Chondrocyte (in vitro differentiated cells): Measurements from ENCODE around the gene USH2A. TPM values are rescaled to one million over a fixed set of nuclear protein-coding genes. Genes with fewer than 3 reads are reported as not detected.

Experiments used
- DNase-seq: peaks from one replicate; pipeline ENCODE4 v3.0.0; 2021; ENCODE audit warnings: mixed read lengths, low spot score
- H3K27ac Mint-ChIP-seq: one replicate; pipeline ENCODE4 v1.8.0; 2021; ENCODE audit warnings: mild to moderate bottlenecking, moderate library complexity, mixed read lengths; ENCODE audit not compliant: unreplicated experiment
- H3K27me3 Mint-ChIP-seq: 2 replicates; pipeline ENCODE4 v1.8.0; 2021; ENCODE audit warnings: low read depth, mixed read lengths
- H3K36me3 Mint-ChIP-seq: 2 replicates; pipeline ENCODE4 v1.8.0; 2021; ENCODE audit warnings: low read depth, mixed read lengths
- H3K4me1 Mint-ChIP-seq: 2 replicates; pipeline ENCODE4 v1.8.0; 2021; ENCODE audit warnings: low read depth, mild to moderate bottlenecking, mixed read lengths
- H3K4me3 Mint-ChIP-seq: one replicate; pipeline ENCODE4 v1.8.0; 2021; ENCODE audit warnings: mild to moderate bottlenecking, moderate library complexity, mixed read lengths; ENCODE audit not compliant: unreplicated experiment
- H3K9me3 Mint-ChIP-seq: 2 replicates; pipeline ENCODE4 v1.8.0; 2021; ENCODE audit warnings: low read depth, mixed read lengths
- CTCF ChIP-seq: fragments of 200-600 bp; sonication (generic); IDR thresholded peaks from 2 replicates; pipeline ENCODE4 v1.5.0; 2021; ENCODE audit warnings: antibody characterized with exemption, mild to moderate bottlenecking, moderate library complexity
- total RNA-seq: library from RNA; stranded (reverse); gene quantifications from 3 replicates; pipeline ENCODE4 v1.2.1, GENCODE V29; 2021

Gene USH2A
- total RNA-seq, 1 donor from 2014 or later = not detected

- Mint-ChIP-seq H3K4me1 (no peaks in the 10 kb centered on the region), H3K9me3 (no peaks in the 10 kb centered on the region), H3K27ac (no peak overlapping the region), H3K36me3 (no peaks in the 10 kb centered on the region), H3K27me3 (peaks cover 14% of the 10 kb centered on the region), H3K4me3 (no peak overlapping the region)
- no peak for DNase-seq
- no peak for TF ChIP-seq CTCF
These were observed 636.3 kb downstream of the USH2A start for GRCh38 chr1:215786997-215787396.

- H3K4me1 Mint-ChIP-seq = no peaks in the 10 kb centered on the region
- H3K9me3 Mint-ChIP-seq = no peaks in the 10 kb centered on the region
- no peak overlapping the region for H3K4me3 Mint-ChIP-seq
- H3K27ac Mint-ChIP-seq = no peak overlapping the region
- H3K27me3 Mint-ChIP-seq = peaks cover 12% of the 10 kb centered on the region
- TF ChIP-seq CTCF = no peak
- no peak for DNase-seq
- no peaks in the 10 kb centered on the region for H3K36me3 Mint-ChIP-seq
These were observed 642.6 kb downstream of the USH2A start for GRCh38 chr1:215780641-215781040.

- no peak for TF ChIP-seq CTCF
These were observed 643.1 kb downstream of the USH2A start for GRCh38 chr1:215780139-215780538.

GRCh38 chr1:215779729-215780128 lies 643.5 kb downstream of the USH2A start:
- no peak for DNase-seq
- TF ChIP-seq CTCF = no peak
- H3K27ac Mint-ChIP-seq = no peak overlapping the region
- H3K9me3 Mint-ChIP-seq = no peaks in the 10 kb centered on the region
- H3K27me3 Mint-ChIP-seq = peaks cover 12% of the 10 kb centered on the region
- H3K4me1 Mint-ChIP-seq = no peaks in the 10 kb centered on the region
- H3K36me3 Mint-ChIP-seq = no peaks in the 10 kb centered on the region
- no peak overlapping the region for H3K4me3 Mint-ChIP-seq

More at GRCh38 chr1:215780139-215780538, 643.1 kb downstream of the USH2A start:
- H3K4me3 Mint-ChIP-seq = no peak overlapping the region
- no peaks in the 10 kb centered on the region for H3K4me1 Mint-ChIP-seq
- H3K27me3 Mint-ChIP-seq = peaks cover 12% of the 10 kb centered on the region
- no peaks in the 10 kb centered on the region for H3K36me3 Mint-ChIP-seq
- H3K9me3 Mint-ChIP-seq = no peaks in the 10 kb centered on the region
- H3K27ac Mint-ChIP-seq = no peak overlapping the region
- DNase-seq = no peak

GRCh38 chr1:215777370-215777925 lies 645.8 kb downstream of the USH2A start:
- Mint-ChIP-seq H3K36me3 (no peaks in the 10 kb centered on the region), H3K9me3 (no peaks in the 10 kb centered on the region)
- DNase-seq = no peak

More at GRCh38 chr1:215777370-215777925, 645.8 kb downstream of the USH2A start:
- H3K27ac Mint-ChIP-seq = no peak overlapping the region
- no peaks in the 10 kb centered on the region for H3K4me1 Mint-ChIP-seq
- H3K4me3 Mint-ChIP-seq = no peak overlapping the region
- no peak for TF ChIP-seq CTCF
- H3K27me3 Mint-ChIP-seq = peaks cover 12% of the 10 kb centered on the region
